DMS153 treated with DMSO at 0.1 percent for 48 hours (cell line): Measurements from ENCODE around the gene LPP.

Source experiments
- DNase-seq: peaks from one replicate; lab custom pipeline; 2025; ENCODE audit not compliant: unreplicated experiment; lab: John Stamatoyannopoulos, UW

Gene LPP

GRCh38 chr3:188353426-188353825, 199.5 kb downstream of the LPP start:
- DNase-seq = no peak

GRCh38 chr3:188358787-188359493, 205.0 kb downstream of the LPP start:
- no peak for DNase-seq

- DNase-seq = no peak
Observed at GRCh38 chr3:188360364-188360881, 206.5 kb downstream of the LPP start.

- no peak for DNase-seq
Observed at GRCh38 chr3:188361888-188362287, 207.9 kb downstream of the LPP start.

- DNase-seq = peak; percentile 60
Observed at GRCh38 chr3:188362405-188362831, 208.5 kb downstream of the LPP start.

- no peak for DNase-seq
Observed at GRCh38 chr3:188365184-188365583, 211.2 kb downstream of the LPP start.

GRCh38 chr3:188365988-188366698, 212.2 kb downstream of the LPP start:
- DNase-seq = no peak

GRCh38 chr3:188367678-188368077, 213.7 kb downstream of the LPP start:
- DNase-seq = no peak

GRCh38 chr3:188369526-188369925, 215.6 kb downstream of the LPP start:
- no peak for DNase-seq

- DNase-seq = no peak
Observed at GRCh38 chr3:188370081-188370830, 216.3 kb downstream of the LPP start.

GRCh38 chr3:188378786-188379185, 224.8 kb downstream of the LPP start:
- no peak for DNase-seq

- DNase-seq = no peak
Observed at GRCh38 chr3:188380252-188380651, 226.3 kb downstream of the LPP start.

- DNase-seq = no peak
Observed at GRCh38 chr3:188380722-188381121, 226.8 kb downstream of the LPP start.

GRCh38 chr3:188383748-188384147, 229.8 kb downstream of the LPP start:
- no peak for DNase-seq

- DNase-seq = no peak
Observed at GRCh38 chr3:188385295-188385694, 231.3 kb downstream of the LPP start.

GRCh38 chr3:188389711-188390342, 235.9 kb downstream of the LPP start:
- DNase-seq = no peak

- no peak for DNase-seq
Observed at GRCh38 chr3:188390343-188390718, 236.4 kb downstream of the LPP start.

- DNase-seq = no peak
Observed at GRCh38 chr3:188390775-188391443, 237.0 kb downstream of the LPP start.

- DNase-seq = no peak
Observed at GRCh38 chr3:188391592-188391991, 237.6 kb downstream of the LPP start.

- no peak for DNase-seq
Observed at GRCh38 chr3:188392076-188392475, 238.1 kb downstream of the LPP start.

- DNase-seq = no peak
Observed at GRCh38 chr3:188394623-188395022, 240.7 kb downstream of the LPP start.
